ENCODE results near the gene PRSS33. TPM values are rescaled to one million over a fixed set of nuclear protein-coding genes. Genes with fewer than 3 reads are reported as not detected.

PRSS33 gene
- total RNA-seq, 1 donor from 2014 or later = not detected

- Histone ChIP-seq H3K4me1 (ENCODE audit: control insufficient read depth in 3 of 3, insufficient read depth in 3 of 3, low read length in 3 of 3) (peaks cover 48 to 63% (median 55%) of the 10 kb centered on the region in 3 donors), H3K27me3 (ENCODE audit: control insufficient read depth in 3 of 3, insufficient read depth in 3 of 3, low read length in 3 of 3) (no peaks in the 10 kb centered on the region), H3K27ac (ENCODE audit: low read depth, low read length) (no peak overlapping the region), H3K4me3 (ENCODE audit: low read length in 3 of 3) (no peak overlapping the region), H3K9ac (ENCODE audit: low read depth in 1 of 3, low read length in 3 of 3) (peak overlapping the region in 1 of 3 donors; percentile 8), H3K36me3 (ENCODE audit: control insufficient read depth in 3 of 3, insufficient read depth in 3 of 3, low read length in 3 of 3) (peaks cover 73 to 81% (median 79%) of the 10 kb centered on the region in 3 donors), H3K9me3 (ENCODE audit: control insufficient read depth in 3 of 3, low read length in 3 of 3) (no peaks in the 10 kb centered on the region)
Observed at GRCh38 chr16:2771496-2772402, 15.6 kb downstream of the PRSS33 start.

GRCh38 chr16:2770057-2770951 is 17.1 kb downstream of the PRSS33 start:
- H3K27ac ChIP-seq (ENCODE audit: low read depth, low read length) = no peak overlapping the region
- no peaks in the 10 kb centered on the region for H3K9me3 ChIP-seq (ENCODE audit: control insufficient read depth in 3 of 3, low read length in 3 of 3)
- no peak overlapping the region for H3K4me3 ChIP-seq (ENCODE audit: low read length in 3 of 3)
- H3K9ac ChIP-seq (ENCODE audit: low read depth in 1 of 3, low read length in 3 of 3) = no peak overlapping the region
- H3K36me3 ChIP-seq (ENCODE audit: control insufficient read depth in 3 of 3, insufficient read depth in 3 of 3, low read length in 3 of 3) = peaks cover 88 to 95% (median 94%) of the 10 kb centered on the region in 3 donors
- no peaks in the 10 kb centered on the region for H3K27me3 ChIP-seq (ENCODE audit: control insufficient read depth in 3 of 3, insufficient read depth in 3 of 3, low read length in 3 of 3)
- H3K4me1 ChIP-seq (ENCODE audit: control insufficient read depth in 3 of 3, insufficient read depth in 3 of 3, low read length in 3 of 3) = peaks cover 36 to 52% (median 42%) of the 10 kb centered on the region in 3 donors

GRCh38 chr16:2769675-2770056 is 17.7 kb downstream of the PRSS33 start:
- H3K36me3 ChIP-seq (ENCODE audit: control insufficient read depth in 3 of 3, insufficient read depth in 3 of 3, low read length in 3 of 3) = peaks cover 90 to 98% (median 95%) of the 10 kb centered on the region in 3 donors
- H3K27me3 ChIP-seq (ENCODE audit: control insufficient read depth in 3 of 3, insufficient read depth in 3 of 3, low read length in 3 of 3) = no peaks in the 10 kb centered on the region
- H3K9ac ChIP-seq (ENCODE audit: low read depth in 1 of 3, low read length in 3 of 3) = peak overlapping the region in 1 of 3 donors; percentile 50
- no peak overlapping the region for H3K4me3 ChIP-seq (ENCODE audit: low read length in 3 of 3)
- no peaks in the 10 kb centered on the region for H3K9me3 ChIP-seq (ENCODE audit: control insufficient read depth in 3 of 3, low read length in 3 of 3)
- peaks cover 33 to 47% (median 40%) of the 10 kb centered on the region in 3 donors for H3K4me1 ChIP-seq (ENCODE audit: control insufficient read depth in 3 of 3, insufficient read depth in 3 of 3, low read length in 3 of 3)
- no peak overlapping the region for H3K27ac ChIP-seq (ENCODE audit: low read depth, low read length)

- no peak overlapping the region for H3K4me3 ChIP-seq (ENCODE audit: low read length in 3 of 3)
Observed at GRCh38 chr16:2769100-2769529, 18.2 kb downstream of the PRSS33 start.

GRCh38 chr16:2768403-2769089 is 18.8 kb downstream of the PRSS33 start:
- H3K9me3 ChIP-seq (ENCODE audit: control insufficient read depth in 3 of 3, low read length in 3 of 3) = no peaks in the 10 kb centered on the region
- no peak overlapping the region for H3K9ac ChIP-seq (ENCODE audit: low read depth in 1 of 3, low read length in 3 of 3)
- H3K27ac ChIP-seq (ENCODE audit: low read depth, low read length) = no peak overlapping the region
- peaks cover 94 to 98% (median 96%) of the 10 kb centered on the region in 3 donors for H3K36me3 ChIP-seq (ENCODE audit: control insufficient read depth in 3 of 3, insufficient read depth in 3 of 3, low read length in 3 of 3)
- H3K27me3 ChIP-seq (ENCODE audit: control insufficient read depth in 3 of 3, insufficient read depth in 3 of 3, low read length in 3 of 3) = no peaks in the 10 kb centered on the region
- peaks cover 33 to 38% (median 34%) of the 10 kb centered on the region in 3 donors for H3K4me1 ChIP-seq (ENCODE audit: control insufficient read depth in 3 of 3, insufficient read depth in 3 of 3, low read length in 3 of 3)
- H3K4me3 ChIP-seq (ENCODE audit: low read length in 3 of 3) = no peak overlapping the region

More at GRCh38 chr16:2769100-2769529, 18.2 kb downstream of the PRSS33 start:
- Histone ChIP-seq H3K27me3 (ENCODE audit: control insufficient read depth in 3 of 3, insufficient read depth in 3 of 3, low read length in 3 of 3) (no peaks in the 10 kb centered on the region), H3K4me1 (ENCODE audit: control insufficient read depth in 3 of 3, insufficient read depth in 3 of 3, low read length in 3 of 3) (peaks cover 33 to 42% (median 38%) of the 10 kb centered on the region in 3 donors), H3K27ac (ENCODE audit: low read depth, low read length) (no peak overlapping the region), H3K9me3 (ENCODE audit: control insufficient read depth in 3 of 3, low read length in 3 of 3) (no peaks in the 10 kb centered on the region), H3K9ac (ENCODE audit: low read depth in 1 of 3, low read length in 3 of 3) (peak overlapping the region in 1 of 3 donors; percentile 54), H3K36me3 (ENCODE audit: control insufficient read depth in 3 of 3, insufficient read depth in 3 of 3, low read length in 3 of 3) (peaks cover 92 to 98% (median 95%) of the 10 kb centered on the region in 3 donors)

- Histone ChIP-seq H3K27ac (ENCODE audit: low read depth, low read length) (no peak overlapping the region), H3K9ac (ENCODE audit: low read depth in 1 of 3, low read length in 3 of 3) (peak overlapping the region in 1 of 3 donors; percentile 64), H3K36me3 (ENCODE audit: control insufficient read depth in 3 of 3, insufficient read depth in 3 of 3, low read length in 3 of 3) (peaks cover 96 to 98% (median 96%) of the 10 kb centered on the region in 3 donors)
Observed at GRCh38 chr16:2767891-2768290, 19.5 kb downstream of the PRSS33 start.

GRCh38 chr16:2767140-2767731 is 20.1 kb downstream of the PRSS33 start:
- Histone ChIP-seq H3K9ac (ENCODE audit: low read depth in 1 of 3, low read length in 3 of 3) (peak overlapping the region in 1 of 3 donors; percentile 64), H3K9me3 (ENCODE audit: control insufficient read depth in 3 of 3, low read length in 3 of 3) (no peaks in the 10 kb centered on the region), H3K36me3 (ENCODE audit: control insufficient read depth in 3 of 3, insufficient read depth in 3 of 3, low read length in 3 of 3) (peaks cover 99 to 100% (median 100%) of the 10 kb centered on the region in 3 donors), H3K4me1 (ENCODE audit: control insufficient read depth in 3 of 3, insufficient read depth in 3 of 3, low read length in 3 of 3) (peaks cover 32 to 38% (median 33%) of the 10 kb centered on the region in 3 donors), H3K4me3 (ENCODE audit: low read length in 3 of 3) (no peak overlapping the region), H3K27me3 (ENCODE audit: control insufficient read depth in 3 of 3, insufficient read depth in 3 of 3, low read length in 3 of 3) (no peaks in the 10 kb centered on the region), H3K27ac (ENCODE audit: low read depth, low read length) (no peak overlapping the region)

More at GRCh38 chr16:2767891-2768290, 19.5 kb downstream of the PRSS33 start:
- H3K9me3 ChIP-seq (ENCODE audit: control insufficient read depth in 3 of 3, low read length in 3 of 3) = no peaks in the 10 kb centered on the region
- H3K4me1 ChIP-seq (ENCODE audit: control insufficient read depth in 3 of 3, insufficient read depth in 3 of 3, low read length in 3 of 3) = peaks cover 32 to 38% (median 33%) of the 10 kb centered on the region in 3 donors
- no peaks in the 10 kb centered on the region for H3K27me3 ChIP-seq (ENCODE audit: control insufficient read depth in 3 of 3, insufficient read depth in 3 of 3, low read length in 3 of 3)
- H3K4me3 ChIP-seq (ENCODE audit: low read length in 3 of 3) = peak overlapping the region in 1 of 3 donors; percentile 22

- H3K4me1 ChIP-seq (ENCODE audit: control insufficient read depth in 3 of 3, insufficient read depth in 3 of 3, low read length in 3 of 3) = peaks cover 30 to 36% (median 31%) of the 10 kb centered on the region in 3 donors
- no peak overlapping the region for H3K27ac ChIP-seq (ENCODE audit: low read depth, low read length)
- no peak overlapping the region for H3K4me3 ChIP-seq (ENCODE audit: low read length in 3 of 3)
- H3K36me3 ChIP-seq (ENCODE audit: control insufficient read depth in 3 of 3, insufficient read depth in 3 of 3, low read length in 3 of 3) = peaks cover 99 to 100% (median 100%) of the 10 kb centered on the region in 3 donors
- no peak overlapping the region for H3K9ac ChIP-seq (ENCODE audit: low read depth in 1 of 3, low read length in 3 of 3)
- no peaks in the 10 kb centered on the region for H3K27me3 ChIP-seq (ENCODE audit: control insufficient read depth in 3 of 3, insufficient read depth in 3 of 3, low read length in 3 of 3)
- no peaks in the 10 kb centered on the region for H3K9me3 ChIP-seq (ENCODE audit: control insufficient read depth in 3 of 3, low read length in 3 of 3)
Observed at GRCh38 chr16:2766430-2767139, 20.8 kb downstream of the PRSS33 start.

Data from skeletal muscle tissue (tissue), 4 donors.